ENCODE results near the gene GAMT.

GAMT gene

DNA sequence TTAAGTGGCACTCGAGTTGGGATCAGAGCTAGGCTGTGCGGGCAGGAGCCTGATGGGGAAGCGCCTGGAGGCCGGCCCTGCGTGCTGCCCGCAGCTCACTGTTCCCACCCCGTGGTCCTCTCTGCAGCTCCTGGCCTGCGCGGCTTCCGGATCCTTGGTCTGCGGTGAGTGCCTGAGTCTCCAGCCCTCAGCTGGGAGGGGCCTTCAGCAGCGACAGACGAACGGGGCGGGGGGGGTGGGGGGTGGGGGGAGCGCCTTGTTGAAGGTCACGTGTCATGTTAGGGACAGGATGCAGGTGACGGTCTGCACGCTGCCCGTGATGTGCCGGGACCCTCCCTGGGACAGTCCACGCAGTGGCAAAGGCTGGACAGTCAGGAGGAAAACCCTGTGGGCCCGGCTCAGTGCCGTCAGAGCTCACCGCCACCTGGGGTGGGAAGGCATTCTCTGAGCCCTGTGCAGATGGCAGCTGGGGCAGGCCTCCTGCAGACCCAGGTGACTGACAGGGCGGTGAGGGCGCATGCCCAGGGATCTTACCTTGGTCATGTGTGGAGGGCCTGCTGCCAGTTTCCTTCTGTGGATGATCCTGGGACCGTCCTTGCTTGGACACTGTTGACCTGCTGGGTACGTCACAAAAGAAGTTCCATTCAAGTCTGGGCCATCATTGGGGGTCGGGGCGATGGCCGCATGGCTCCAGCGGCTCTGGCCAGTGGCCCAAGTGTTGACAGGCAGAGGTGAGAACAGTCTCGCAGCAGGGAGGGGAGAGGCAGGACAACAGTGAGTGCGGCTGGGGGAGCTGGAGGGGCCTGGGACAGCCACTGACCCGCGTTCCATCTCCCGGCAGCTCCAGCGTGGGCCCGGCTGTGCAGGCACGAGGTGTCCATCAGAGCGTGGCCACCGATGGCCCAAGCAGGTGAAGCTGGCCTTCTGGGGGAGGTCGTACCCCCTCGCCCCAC is 13.4 kb downstream of the GAMT start:
- DNase-seq (ENCODE audit: extremely low read depth in 1 of 2, low read depth in 1 of 2) = no peak

DNA sequence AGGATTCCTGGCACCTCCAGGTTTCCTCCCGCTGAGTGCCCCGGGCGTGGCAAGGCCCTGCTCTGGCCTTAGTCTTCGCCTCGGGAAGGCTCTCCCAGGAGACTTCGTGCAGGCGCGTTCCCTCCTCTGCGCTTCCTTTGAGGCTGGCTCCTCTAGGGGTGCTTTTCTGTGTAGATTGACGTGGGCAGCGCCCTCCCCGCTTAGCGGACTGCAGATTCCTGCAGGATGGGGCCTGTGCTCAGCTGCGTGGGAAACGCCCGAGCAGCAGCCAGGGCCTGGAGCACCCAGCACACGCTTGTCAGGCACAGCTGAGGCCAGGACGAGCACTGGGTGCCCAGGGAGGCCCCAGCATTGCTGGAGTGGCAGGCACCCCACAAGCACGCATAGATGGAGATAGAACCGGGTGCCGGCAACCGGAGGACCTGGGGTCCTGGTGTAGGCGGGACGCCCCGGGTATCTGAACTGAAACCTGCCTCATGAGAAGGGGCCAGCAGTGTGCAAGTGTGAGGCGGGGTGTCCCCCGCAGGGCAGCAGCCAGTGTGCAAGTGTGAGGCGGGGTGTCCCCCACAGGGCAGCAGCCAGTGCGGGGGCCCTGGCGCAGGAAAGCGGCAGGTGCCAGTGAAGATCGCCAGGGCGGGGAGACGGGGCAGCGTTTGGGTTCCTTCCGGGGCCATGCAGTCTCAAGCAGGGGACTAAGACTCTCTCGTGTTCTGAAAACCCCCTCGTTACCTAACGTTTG is 14.2 kb downstream of the GAMT start:
- no peak for DNase-seq (ENCODE audit: extremely low read depth in 1 of 2, low read depth in 1 of 2)

GRCh38 chr19:1385816-1386215 is 15.5 kb downstream of the GAMT start:
- DNase-seq (ENCODE audit: extremely low read depth in 1 of 2, low read depth in 1 of 2) = no peak

GRCh38 chr19:1384478-1385110 is 16.7 kb downstream of the GAMT start:
- DNase-seq (ENCODE audit: extremely low read depth in 1 of 2, low read depth in 1 of 2) = no peak

DNA sequence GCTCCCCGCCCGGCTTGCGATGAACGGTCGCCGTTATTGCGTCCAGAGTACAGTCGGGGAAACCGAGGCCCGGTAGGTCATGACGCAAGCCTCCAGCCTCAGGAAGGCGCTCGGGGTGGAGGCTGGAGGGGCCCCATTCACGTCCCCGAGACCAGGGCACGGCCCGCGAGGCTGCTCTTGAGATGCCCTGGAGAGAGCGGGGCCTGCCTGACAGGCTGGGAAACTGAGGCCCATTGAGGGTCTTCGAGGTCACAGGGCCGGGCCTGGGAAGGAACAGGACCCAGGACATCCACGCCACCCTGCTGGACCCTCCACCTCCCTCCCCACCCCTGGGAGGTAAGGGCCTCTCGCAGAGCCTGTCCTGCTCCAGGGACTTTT is 17.3 kb downstream of the GAMT start:
- no peak for DNase-seq (ENCODE audit: extremely low read depth in 1 of 2, low read depth in 1 of 2)

- DNase-seq (ENCODE audit: extremely low read depth in 1 of 2, low read depth in 1 of 2) = peak; percentile 75 to 89
Measured at GRCh38 chr19:1383312-1384084, 17.8 kb downstream of the GAMT start, which contains the start of gene NDUFS7. Gene NDUFS7 (plus strand): TSS chr19:1383907. CDS start chr19:1383927, 20 bp downstream.

DNA sequence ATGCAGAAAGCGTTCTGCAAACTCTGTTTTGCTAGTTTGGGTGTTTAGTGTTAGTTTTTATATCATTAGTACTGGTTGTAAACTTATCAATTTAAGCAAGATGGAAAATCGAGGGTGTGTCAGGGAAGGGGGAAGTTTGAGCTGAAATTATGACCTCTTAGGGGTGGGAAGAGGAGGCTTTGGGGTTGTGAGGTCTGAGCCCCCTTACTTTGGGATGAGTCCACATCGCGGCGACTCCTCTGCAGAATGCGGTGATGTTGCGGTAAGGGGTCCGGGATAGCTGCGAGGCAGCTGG is 18.4 kb downstream of the GAMT start:
- DNase-seq (ENCODE audit: extremely low read depth in 1 of 2, low read depth in 1 of 2) = no peak

GRCh38 chr19:1382250-1382649 is 19.1 kb downstream of the GAMT start:
- DNase-seq (ENCODE audit: extremely low read depth in 1 of 2, low read depth in 1 of 2) = no peak

- no peak for DNase-seq (ENCODE audit: extremely low read depth in 1 of 2, low read depth in 1 of 2)
Measured at GRCh38 chr19:1379961-1380489, 21.3 kb downstream of the GAMT start.

DNA sequence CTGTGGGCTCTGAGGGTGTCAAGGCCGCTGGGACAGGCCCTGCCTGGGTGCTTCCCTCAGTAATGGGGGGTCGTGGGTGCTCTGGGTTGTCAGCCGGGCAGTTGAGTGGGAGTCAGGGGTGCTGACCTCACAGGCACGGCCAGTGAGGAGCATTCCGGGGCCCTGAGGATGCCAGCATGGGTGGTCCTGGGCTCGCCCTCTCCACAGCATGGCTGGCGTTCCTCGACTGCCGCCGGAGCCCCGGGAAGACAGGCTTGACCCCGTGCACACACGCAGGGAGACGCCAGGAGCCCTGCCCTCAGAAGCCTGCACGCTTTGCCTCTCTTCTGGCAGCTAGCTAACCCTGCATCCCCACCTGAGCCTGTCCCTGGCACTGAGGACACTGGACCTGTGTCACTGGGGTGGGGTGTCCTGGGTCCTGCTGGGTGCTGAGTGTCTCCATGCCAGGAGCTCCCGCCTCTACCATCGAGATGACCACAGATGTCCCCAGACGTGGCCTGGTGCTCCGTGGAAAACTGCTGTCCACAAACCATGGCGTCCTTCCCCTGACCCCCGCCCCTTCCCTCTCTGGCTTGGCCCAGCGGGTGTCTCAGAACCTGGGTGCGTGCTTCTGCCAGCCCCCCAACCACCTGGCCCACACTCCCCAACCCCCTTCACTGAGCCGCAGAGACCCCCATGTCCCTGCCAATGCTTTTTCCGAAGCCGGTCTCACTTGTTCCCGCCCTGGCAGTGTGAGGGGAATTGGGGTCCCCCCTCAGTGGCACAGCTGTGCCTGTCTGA is 22.0 kb downstream of the GAMT start:
- DNase-seq (ENCODE audit: extremely low read depth in 1 of 2, low read depth in 1 of 2) = no peak

DNA sequence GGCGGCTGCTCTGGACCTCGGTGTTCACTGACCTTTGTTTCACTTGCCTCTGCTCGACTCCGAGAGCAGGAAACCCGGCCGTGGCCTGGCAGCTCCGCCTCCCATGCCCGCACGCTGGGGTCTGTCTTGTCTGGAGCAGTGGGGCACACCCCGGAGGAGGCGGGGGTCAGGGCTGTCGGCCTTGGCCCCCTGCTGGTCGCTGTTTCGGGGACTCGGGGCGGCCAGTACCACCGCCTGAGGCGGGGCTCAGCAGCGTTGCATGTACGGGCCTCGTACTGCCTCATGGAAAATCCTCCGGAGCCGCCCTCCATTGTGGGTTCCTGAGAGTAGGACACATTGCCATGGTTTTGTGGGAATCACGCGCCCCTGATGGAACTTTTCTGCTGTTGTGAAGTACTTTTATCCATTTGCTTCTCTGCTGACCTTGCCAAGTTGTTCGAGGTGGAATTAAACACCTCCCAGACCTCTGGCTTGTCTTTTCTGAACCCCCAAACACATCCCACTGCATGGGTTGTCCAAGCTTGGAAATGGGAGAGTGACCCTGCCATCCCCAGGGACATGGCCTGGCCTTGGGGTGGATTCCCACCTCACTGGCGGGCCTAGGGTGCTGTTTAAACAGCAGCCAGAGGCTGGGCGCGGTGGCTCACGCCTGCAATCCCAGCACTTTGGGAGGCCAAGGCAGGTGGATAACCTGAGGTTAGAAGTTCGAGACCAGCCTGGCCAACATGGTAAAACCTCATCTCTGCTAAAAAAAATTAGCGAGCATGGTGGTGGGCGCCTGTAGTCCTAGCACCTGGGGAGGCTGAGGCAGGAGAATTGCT is 23.2 kb downstream of the GAMT start:
- no peak for DNase-seq (ENCODE audit: extremely low read depth in 1 of 2, low read depth in 1 of 2)

DNA sequence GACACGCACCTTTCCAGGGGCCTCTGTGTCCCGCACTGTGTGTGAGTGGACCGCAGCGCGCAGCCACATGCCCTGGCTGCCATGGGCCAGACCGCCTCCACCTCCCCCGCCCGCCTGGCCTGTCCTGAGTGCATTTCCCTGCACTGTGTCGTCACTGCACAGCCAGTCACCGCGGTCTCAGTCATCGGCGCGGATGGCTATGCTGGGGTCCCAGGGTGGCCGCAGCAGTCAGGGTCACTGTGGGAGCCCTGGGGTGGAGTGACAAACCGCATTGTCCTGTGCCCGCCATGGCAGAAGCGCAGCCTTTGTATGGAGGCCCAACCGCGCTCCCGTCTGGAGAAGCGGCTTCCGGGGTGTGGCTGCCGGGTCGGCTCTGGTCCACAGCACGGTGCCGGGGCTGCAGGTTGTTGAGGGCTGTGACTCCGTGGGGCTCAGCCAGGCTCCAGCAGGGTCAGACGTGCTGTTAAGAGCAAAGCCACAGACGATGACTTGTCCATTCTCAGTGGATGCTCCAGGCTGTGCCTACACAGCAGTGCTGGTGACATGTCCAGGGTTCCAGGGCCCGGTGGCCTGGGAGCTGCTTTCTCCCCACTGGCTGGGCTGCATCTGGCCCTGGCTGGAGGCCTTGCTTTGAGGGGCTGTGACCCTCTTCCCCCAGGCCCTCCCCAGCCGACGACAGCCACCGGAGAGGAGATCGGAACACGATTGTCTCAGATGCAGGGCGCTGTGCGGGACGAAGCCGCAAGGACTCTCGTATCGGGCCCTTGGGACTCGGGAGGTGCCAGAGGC is 24.0 kb downstream of the GAMT start:
- no peak for DNase-seq (ENCODE audit: extremely low read depth in 1 of 2, low read depth in 1 of 2)

- no peak for DNase-seq (ENCODE audit: extremely low read depth in 1 of 2, low read depth in 1 of 2)
Measured at GRCh38 chr19:1376415-1376805, 24.9 kb downstream of the GAMT start.

- no peak for DNase-seq (ENCODE audit: extremely low read depth in 1 of 2, low read depth in 1 of 2)
Measured at GRCh38 chr19:1374250-1374577, 27.1 kb downstream of the GAMT start.

GRCh38 chr19:1373534-1374249 is 27.6 kb downstream of the GAMT start:
- no peak for DNase-seq (ENCODE audit: extremely low read depth in 1 of 2, low read depth in 1 of 2)

GRCh38 chr19:1373042-1373533 is 28.3 kb downstream of the GAMT start:
- DNase-seq (ENCODE audit: extremely low read depth in 1 of 2, low read depth in 1 of 2) = no peak

DNA sequence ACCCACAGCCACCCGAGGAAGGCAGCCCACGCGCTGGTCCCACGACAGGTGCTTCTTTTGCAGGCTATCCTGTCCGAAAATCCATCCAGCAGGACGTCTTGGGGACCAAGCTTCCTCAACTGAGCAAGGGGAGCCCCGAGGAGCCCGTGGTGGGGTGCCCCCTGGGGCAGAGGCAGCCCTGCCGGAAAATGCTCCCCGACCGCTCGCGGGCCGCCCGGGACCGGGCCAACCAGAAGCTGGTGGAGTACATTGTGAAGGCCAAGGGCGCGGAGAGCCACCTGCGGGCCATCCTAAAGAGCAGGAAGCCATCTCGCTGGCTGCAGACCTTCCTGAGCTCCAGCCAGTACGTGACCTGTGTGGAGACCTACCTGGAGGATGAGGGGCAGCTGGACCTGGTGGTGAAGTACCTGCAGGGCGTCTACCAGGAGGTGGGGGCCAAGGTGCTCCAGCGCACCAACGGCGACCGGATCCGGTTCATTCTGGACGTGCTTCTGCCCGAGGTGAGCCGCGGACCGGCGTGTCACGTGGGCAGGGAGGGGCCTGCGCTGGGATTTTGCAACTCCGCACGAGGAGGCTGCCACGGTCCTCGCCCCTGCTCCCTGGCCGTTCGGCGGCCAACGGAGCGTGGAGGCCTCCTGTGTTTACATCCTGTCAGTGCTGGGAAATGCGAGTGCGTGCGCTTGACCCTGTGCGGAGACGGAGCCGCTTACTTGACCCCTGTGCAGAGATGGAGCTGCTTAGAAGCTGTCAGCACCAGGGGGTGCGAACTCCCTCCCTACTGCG is 30.6 kb downstream of the GAMT start:
- DNase-seq (ENCODE audit: extremely low read depth in 1 of 2, low read depth in 1 of 2) = no peak
